Stimulated activated CD8-positive, alpha-beta memory T cell treated with anti-CD3 and anti-CD28 coated beads, Interleukin-7, amount 100 ng/mL, for 48 hours (primary cell): ENCODE data around the gene FCRL3.
"Not testable (repeated sequence)": the region's sequence is repeated elsewhere in the genome, so short reads cannot be mapped to it uniquely, and the experiment has no call there.

Experiments used
- DNase-seq, 2 donors: peaks; one replicate each; pipeline ENCODE4 v3.0.0-alpha.2; 2020; ENCODE audit warnings: low read depth in 1 of 2; ENCODE audit errors: extremely low read depth in 1 of 2

Gene FCRL3, protein sequence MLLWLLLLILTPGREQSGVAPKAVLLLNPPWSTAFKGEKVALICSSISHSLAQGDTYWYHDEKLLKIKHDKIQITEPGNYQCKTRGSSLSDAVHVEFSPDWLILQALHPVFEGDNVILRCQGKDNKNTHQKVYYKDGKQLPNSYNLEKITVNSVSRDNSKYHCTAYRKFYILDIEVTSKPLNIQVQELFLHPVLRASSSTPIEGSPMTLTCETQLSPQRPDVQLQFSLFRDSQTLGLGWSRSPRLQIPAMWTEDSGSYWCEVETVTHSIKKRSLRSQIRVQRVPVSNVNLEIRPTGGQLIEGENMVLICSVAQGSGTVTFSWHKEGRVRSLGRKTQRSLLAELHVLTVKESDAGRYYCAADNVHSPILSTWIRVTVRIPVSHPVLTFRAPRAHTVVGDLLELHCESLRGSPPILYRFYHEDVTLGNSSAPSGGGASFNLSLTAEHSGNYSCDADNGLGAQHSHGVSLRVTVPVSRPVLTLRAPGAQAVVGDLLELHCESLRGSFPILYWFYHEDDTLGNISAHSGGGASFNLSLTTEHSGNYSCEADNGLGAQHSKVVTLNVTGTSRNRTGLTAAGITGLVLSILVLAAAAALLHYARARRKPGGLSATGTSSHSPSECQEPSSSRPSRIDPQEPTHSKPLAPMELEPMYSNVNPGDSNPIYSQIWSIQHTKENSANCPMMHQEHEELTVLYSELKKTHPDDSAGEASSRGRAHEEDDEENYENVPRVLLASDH

GRCh38 chr1:157700732-157701131, at the start of gene FCRL3:
TSS of gene FCRL3 (minus strand) at chr1:157700769. CDS start at chr1:157700489, 280 bp downstream.
- DNase-seq: no peak

DNA sequence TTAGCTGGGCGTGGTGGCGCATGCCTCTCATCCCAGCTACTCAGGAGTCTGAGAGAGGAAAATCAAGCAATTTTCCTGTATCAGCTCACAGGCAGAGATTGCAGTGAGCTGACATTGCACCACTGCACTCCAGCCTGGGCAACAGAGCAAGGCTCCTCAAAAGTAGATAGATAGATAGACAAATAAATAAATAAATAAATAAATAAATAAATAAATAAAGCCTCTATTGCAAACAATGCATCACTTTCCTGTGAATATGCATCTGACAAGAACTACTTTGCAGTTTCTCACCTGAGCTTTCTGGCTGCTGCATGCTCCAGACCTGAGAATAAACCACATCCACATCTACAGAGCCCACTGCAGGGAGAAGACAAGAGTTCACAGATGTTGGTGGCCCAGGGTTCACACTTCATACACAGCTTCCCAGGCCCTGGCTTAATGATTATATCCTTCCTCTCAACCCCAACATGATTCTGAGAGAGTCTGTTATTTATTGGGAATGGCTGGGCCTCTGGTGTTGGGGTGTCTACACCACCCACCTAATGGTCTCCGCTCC, 47.8 kb upstream of the FCRL3 start:
- DNase-seq: no peak

DNA sequence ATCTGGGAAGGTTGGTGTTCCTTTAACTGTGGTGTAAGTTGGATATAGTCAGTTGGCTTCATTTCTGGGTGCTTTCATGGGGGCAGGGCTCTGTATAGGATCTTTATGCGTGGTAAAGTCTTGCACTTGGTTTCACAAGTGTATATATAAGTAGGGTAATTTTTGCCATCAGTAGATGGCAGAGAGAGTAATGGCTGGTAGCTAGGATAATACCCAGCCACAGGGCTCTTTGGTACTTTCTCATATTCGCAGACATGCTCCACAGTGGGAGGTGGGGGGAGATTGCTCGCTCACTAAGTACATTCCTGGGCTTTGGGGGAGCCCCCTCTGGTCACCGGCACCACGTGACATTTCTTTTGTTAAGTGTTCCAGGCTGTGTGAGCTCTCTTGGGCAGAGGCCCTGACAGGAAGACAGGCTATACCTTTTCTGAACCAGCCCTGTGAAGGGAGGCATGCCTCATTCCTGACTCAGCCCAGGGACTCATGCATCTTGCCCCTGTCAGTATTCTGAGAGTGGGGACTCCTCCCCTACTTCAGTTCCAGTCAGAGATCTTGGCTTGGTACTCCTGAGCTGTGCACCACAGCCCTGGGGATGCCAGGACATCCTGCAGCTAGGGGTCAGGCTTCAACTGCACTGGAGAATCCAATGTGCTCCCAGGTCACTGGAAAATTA, 38.8 kb upstream of the FCRL3 start:
- no peak for DNase-seq

DNA sequence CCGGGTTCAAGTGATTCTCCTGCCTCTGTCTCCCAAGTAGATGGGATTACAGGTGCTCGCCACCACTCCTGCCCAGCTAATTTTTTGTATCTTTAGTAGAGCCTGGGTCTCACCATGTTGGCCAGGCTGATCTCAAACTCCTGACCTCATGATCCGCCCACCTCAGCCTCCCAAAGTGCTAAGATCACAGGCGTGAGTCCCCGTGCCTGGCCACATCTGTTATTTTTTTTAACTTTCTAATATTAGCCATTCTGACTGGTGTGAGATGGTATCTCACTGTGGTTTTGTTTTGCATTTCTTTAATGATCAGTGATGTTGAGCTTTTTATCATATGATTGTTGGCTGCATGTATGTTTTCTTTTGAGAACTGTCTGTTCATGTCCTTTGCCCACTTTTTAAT, 35.4 kb upstream of the FCRL3 start:
- not testable (repeated sequence) for DNase-seq

- DNase-seq: no peak
These were observed 33.8 kb upstream of the FCRL3 start for GRCh38 chr1:157734321-157734720.

GRCh38 chr1:157732755-157733154, 32.2 kb upstream of the FCRL3 start:
- no peak for DNase-seq

DNA sequence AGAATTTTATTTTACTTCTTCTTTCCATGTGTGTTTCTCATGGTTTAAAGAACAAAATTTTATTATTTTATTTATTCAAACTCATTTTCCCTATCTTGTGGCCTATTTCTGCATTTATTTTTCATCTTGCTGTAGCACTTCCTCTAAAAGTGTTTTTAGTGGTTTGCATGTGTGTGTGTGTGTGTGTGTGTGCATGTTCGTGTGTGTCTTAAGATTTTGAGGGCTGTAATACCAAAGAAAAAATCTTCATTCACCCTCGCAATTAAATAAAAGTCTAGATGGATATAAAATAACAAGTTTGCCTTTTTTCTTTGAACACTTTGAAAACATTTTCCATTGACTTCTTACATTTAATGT, 24.6 kb upstream of the FCRL3 start:
- no peak for DNase-seq

GRCh38 chr1:157724537-157725220, 24.1 kb upstream of the FCRL3 start:
- DNase-seq: no peak

DNA sequence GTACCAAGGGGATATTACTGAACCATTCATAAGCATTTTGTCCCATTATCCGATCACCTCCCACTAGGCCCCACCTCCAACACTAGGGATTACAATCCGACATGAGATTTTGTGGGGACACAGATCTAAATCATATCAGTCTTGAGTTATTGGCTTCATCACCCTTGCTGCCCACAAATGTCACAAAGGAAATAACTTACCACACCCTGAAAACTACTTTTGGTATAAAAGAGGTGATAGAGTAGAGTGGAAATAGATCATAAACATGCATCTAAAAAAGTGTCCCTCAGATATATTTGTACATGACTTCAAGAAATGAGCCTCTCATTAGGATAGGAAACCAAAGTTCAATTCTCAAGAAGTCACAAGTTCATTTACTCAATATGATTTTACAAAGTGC, 22.6 kb upstream of the FCRL3 start:
- DNase-seq: no peak

DNA sequence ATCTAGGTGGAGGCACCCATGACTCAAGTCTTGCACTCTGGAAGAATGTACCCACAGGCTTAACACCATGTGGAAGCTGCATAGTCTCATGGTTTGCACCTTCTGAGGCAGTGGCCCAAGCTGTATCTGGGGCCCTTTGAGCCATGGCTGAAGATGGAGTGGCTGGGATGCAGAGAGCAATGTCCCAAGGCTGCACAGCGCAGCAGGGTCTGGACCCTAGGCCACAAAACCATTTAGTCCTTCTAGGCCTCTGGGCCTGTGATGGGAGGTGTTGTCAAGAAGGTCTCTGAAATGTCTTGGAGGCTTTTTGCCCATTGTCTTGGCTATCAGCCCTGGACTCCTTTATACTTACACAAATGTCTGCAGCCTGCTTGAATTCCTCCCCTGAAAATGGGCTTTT, 21.4 kb upstream of the FCRL3 start:
- no peak for DNase-seq

- DNase-seq: no peak
These were observed 15.2 kb upstream of the FCRL3 start for GRCh38 chr1:157715736-157716135.

- no peak for DNase-seq
These were observed 11.2 kb upstream of the FCRL3 start for GRCh38 chr1:157711802-157712201.

DNA sequence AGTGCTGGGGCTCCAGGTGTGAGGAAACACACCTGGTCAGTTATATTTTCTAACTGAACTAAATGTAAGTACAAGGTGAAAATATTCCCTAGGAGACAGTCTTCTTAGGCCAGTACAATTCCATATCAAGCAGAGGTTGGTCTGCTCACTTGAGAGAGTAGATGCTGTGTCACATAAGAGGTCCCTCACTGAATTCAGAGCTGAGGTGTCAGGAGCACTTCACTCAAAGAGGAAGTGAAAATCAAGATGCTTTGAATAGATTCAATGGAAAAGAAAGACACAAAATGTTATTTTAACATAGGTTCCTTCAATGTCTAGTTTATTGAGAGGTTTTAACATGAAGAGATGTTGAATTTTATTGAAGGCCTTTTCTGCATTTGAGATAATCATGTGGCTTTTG, 4.3 kb upstream of the FCRL3 start:
- DNase-seq: no peak

GRCh38 chr1:157703981-157704380, 3.4 kb upstream of the FCRL3 start:
- DNase-seq: no peak

DNA sequence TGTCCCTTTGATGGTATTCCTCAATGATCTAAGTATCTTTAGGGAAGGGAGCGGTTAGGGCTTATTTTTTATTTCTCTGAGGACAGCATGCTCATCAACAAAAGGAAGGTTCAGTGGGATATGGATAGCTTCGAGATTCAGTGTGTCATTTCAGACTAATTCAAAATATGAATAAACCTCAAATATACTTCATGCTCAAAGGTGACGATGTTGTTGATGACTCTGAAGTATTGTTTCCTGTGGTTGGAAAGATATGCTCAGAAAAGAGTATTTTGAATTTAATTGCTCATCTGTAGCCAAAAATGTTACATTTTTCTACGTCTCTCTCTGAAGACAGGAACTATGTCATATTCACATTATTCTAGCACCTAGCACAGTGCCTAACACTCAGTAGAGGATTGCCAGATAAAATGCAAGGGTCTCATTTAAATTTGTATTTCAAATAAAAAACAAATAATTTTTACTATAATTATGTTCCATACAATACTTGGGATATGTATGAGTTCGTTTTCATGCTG, 1.8 kb upstream of the FCRL3 start:
- DNase-seq: no peak

DNA sequence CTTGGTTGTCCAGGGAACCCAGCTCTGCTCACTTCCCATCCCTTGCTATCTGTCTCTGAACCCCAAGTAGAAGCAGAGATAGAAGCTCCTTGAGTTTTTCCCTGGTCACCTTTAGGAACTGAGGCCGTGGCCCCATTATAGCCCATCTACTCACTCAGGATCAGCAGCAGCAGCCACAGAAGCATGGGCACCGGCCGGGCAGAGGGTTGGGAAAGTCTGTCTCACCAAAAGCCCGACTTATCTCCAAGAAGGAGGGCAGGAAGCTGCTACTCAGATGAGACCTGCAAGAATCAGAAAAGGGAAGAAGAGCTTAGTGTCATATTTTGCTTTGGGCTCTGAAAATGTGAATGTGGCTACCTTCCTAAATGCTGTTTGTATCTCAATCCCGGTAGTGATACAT, 264 bp downstream of the FCRL3 start:
- DNase-seq: no peak

GRCh38 chr1:157697781-157698569, 2.6 kb downstream of the FCRL3 start:
- DNase-seq: no peak

GRCh38 chr1:157696966-157697628, 3.5 kb downstream of the FCRL3 start:
- no peak for DNase-seq

DNA sequence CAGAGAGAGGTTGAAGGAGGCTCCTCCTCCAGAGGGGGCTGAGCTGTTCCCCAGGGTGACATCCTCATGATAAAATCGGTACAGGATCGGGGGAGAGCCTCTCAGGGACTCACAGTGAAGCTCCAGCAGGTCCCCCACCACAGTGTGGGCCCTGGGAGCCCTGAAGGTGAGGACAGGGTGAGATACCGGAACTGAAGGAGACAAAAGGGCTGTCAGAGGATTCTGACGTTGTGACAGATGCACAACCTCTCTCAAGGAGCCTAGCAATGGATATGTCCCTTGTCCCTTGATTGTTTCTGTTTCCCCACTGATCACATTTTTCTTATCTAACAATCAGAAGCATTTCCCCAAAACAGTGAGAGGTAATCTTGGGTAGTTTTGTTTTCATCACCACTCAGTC, 5.2 kb downstream of the FCRL3 start:
- DNase-seq: no peak
